Neuronal stem cell (in vitro differentiated cells): ENCODE measurements around the gene KRT84.
"Not testable (repeated sequence)": the region's sequence is repeated elsewhere in the genome, so short reads cannot be mapped to it uniquely, and the experiment has no call there.

ENCODE experiments used
- DNase-seq: peaks from one replicate; pipeline ENCODE4 v3.0.0-alpha.2; 2013; ENCODE audit warnings: low spot score
- H2AFZ ChIP-seq: one replicate; pipeline ENCODE4 v1.6.1; 2013; ENCODE audit warnings: mild to moderate bottlenecking, low read length, inconsistent platforms
- H2AK5ac ChIP-seq: 2 replicates; pipeline ENCODE4 v1.6.1; 2013; ENCODE audit warnings: low read depth, mild to moderate bottlenecking, inconsistent platforms, low read length, moderate library complexity, mixed read lengths
- H2BK120ac ChIP-seq: 2 replicates; pipeline ENCODE4 v1.6.1; 2013; ENCODE audit warnings: low read depth, mild to moderate bottlenecking, inconsistent platforms, low read length, moderate library complexity, mixed read lengths
- H2BK12ac ChIP-seq: one replicate; pipeline ENCODE4 v1.6.1; 2013; ENCODE audit warnings: low read length, inconsistent platforms
- H2BK15ac ChIP-seq: 2 replicates; pipeline ENCODE4 v1.6.1; 2013; ENCODE audit warnings: mild to moderate bottlenecking, low read length, inconsistent platforms, mixed read lengths
- H2BK5ac ChIP-seq: one replicate; pipeline ENCODE4 v1.6.1; 2013; ENCODE audit warnings: inconsistent platforms, mild to moderate bottlenecking, low read length, moderate library complexity
- H3K14ac ChIP-seq: one replicate; pipeline ENCODE4 v1.6.1; 2013; ENCODE audit warnings: low read length, inconsistent platforms
- H3K18ac ChIP-seq: 2 replicates; pipeline ENCODE4 v1.6.1; 2013; ENCODE audit warnings: low read length, inconsistent platforms
- H3K23ac ChIP-seq: 2 replicates; pipeline ENCODE4 v1.6.1; 2013; ENCODE audit warnings: low read depth, mild to moderate bottlenecking, mixed read lengths, low read length, inconsistent platforms; ENCODE audit not compliant: poor library complexity
- H3K27ac ChIP-seq: replicated peaks from 3 replicates; pipeline ENCODE4 v1.5.1; 2013; ENCODE audit warnings: low read length, inconsistent platforms
- H3K27me3 ChIP-seq, 3 experiments: 2 replicates each; pipeline ENCODE4 v1.6.1; 2013; ENCODE audit warnings: low read length in 3 of 3, mild to moderate bottlenecking in 2 of 3, inconsistent platforms in 1 of 3, low read depth in 1 of 3, mixed read lengths in 1 of 3, moderate library complexity in 1 of 3; ENCODE audit not compliant: control insufficient read depth in 3 of 3, insufficient read depth in 3 of 3
- H3K36me3 ChIP-seq, 2 donors: replicated peaks in 1 of 2; 2 replicates each; pipeline ENCODE4 v1.6.1; 2013; ENCODE audit warnings: low read length in 2 of 2; ENCODE audit not compliant: control insufficient read depth in 2 of 2, insufficient read depth in 2 of 2
- H3K4ac ChIP-seq: 2 replicates; pipeline ENCODE4 v1.6.1; 2013; ENCODE audit warnings: inconsistent platforms, mild to moderate bottlenecking, low read length, moderate library complexity
- H3K4me1 ChIP-seq, 2 donors: 1 replicate in 1 of 2; 2 replicates in 1 of 2; pipeline ENCODE4 v1.6.1; 2013; ENCODE audit warnings: low read length in 2 of 2, low read depth in 1 of 2; ENCODE audit not compliant: control insufficient read depth in 2 of 2, insufficient read depth in 1 of 2
- H3K4me2 ChIP-seq: one replicate; pipeline ENCODE4 v1.6.1; 2013; ENCODE audit warnings: mild to moderate bottlenecking, low read length, inconsistent platforms; ENCODE audit not compliant: insufficient read depth, poor library complexity, severe bottlenecking
- H3K4me3 ChIP-seq, 2 donors: 2 replicates each; pipeline ENCODE4 v1.5.1; 2013; ENCODE audit warnings: low read length in 2 of 2, mild to moderate bottlenecking in 2 of 2, inconsistent platforms in 1 of 2, moderate library complexity in 1 of 2
- H3K79me1 ChIP-seq: one replicate; pipeline ENCODE4 v1.6.1; 2013; ENCODE audit warnings: low read depth, mild to moderate bottlenecking, inconsistent platforms, low read length, moderate library complexity
- H3K9ac ChIP-seq: one replicate; pipeline ENCODE4 v1.6.1; 2013; ENCODE audit warnings: mild to moderate bottlenecking, low read depth, low read length, inconsistent platforms; ENCODE audit not compliant: poor library complexity
- H3K9me3 ChIP-seq, 2 donors: replicated peaks in 1 of 2; 2 replicates each; pipeline versions ENCODE3 to v1.6.1; 2013; ENCODE audit warnings: low read length in 2 of 2, mild to moderate bottlenecking in 2 of 2, inconsistent platforms in 1 of 2, low read depth in 1 of 2, mixed read lengths in 1 of 2, moderate library complexity in 1 of 2; ENCODE audit not compliant: control insufficient read depth in 2 of 2, insufficient read depth in 1 of 2
- H4K8ac ChIP-seq: one replicate; pipeline ENCODE4 v1.6.1; 2013; ENCODE audit warnings: low read depth, mild to moderate bottlenecking, inconsistent platforms, low read length, moderate library complexity
- H4K91ac ChIP-seq: one replicate; pipeline ENCODE4 v1.6.1; 2013; ENCODE audit warnings: low read length, low read depth, mild to moderate bottlenecking, inconsistent platforms; ENCODE audit not compliant: poor library complexity
- WGBS, 2 donors: extraction: QIAGEN DNeasy Blood & Tissue Kit; methylation state at CpG; one replicate each; pipeline ENCODE4 v1.1.7; 2013; ENCODE audit warnings: missing lambda C conversion rate in 2 of 2, mixed read lengths in 1 of 2; ENCODE audit not compliant: insufficient read length in 2 of 2, insufficient replicate concordance in 1 of 2; ENCODE audit errors: extremely low coverage in 2 of 2; 5-methylcytosine and 5-hydroxymethylcytosine counted together

Gene KRT84

DNA sequence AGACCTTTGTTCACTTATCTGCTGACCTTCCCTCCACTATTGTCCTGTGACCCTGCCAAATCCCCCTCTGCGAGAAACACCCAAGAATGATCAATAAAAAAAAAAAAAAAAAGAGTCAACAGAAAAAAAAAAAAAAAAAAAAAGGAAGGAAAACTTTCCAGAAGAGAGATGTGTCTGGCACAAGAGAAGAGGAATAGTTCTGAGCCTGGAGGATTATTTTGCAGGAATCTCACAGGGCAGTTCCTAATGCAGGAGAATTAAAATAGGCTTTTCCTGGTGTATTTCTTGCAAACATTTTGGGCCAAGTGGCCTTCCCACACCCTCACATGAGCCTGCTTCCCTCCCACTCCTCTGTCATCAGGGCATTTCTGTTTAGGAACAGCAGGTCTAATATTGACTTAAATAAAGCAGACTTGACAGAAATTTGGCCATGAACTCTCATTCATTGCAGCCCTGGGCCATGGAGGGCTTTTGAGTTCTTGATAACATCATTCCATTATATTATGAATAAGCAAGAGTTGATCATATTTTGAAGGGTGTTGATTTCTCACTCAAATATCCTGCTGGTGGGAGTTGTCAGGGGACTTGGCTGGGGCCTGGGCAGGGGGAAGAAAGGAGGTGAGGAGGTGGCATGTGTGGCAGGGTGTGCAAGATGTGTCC lies 25.3 kb upstream of the KRT84 start:
- H3K9me3 ChIP-seq, H3K14ac ChIP-seq, H3K4me2 ChIP-seq, H3K27me3 ChIP-seq, DNase-seq, H3K18ac ChIP-seq, H2AFZ ChIP-seq, H2BK12ac ChIP-seq, H3K36me3 ChIP-seq, H2BK15ac ChIP-seq, H2BK120ac ChIP-seq, H3K23ac ChIP-seq, H4K91ac ChIP-seq, H2BK5ac ChIP-seq, H4K8ac ChIP-seq, H3K9ac ChIP-seq, H3K79me1 ChIP-seq, H3K4ac ChIP-seq, H3K4me3 ChIP-seq, H3K27ac ChIP-seq: not testable (repeated sequence)
- no CpG with 5 or more reads among the region's 1 CpG for WGBS, 2 donors
- H3K4me1 ChIP-seq: peaks cover 0 to 23% of the 10 kb centered on the region in 2 donors
- peak overlapping the region; percentile 13 for H2AK5ac ChIP-seq

GRCh38 chr12:52407918-52408317 lies 22.5 kb upstream of the KRT84 start:
- Histone ChIP-seq H4K91ac (no peak overlapping the region), H3K27me3 (no peaks in the 10 kb centered on the region), H2BK5ac (no peak overlapping the region), H4K8ac (no peak overlapping the region), H2BK120ac (no peak overlapping the region), H3K18ac (no peak overlapping the region), H2BK12ac (peak overlapping the region; percentile 28), H3K4ac (no peak overlapping the region), H3K23ac (no peak overlapping the region), H2AFZ (no peak overlapping the region), H2BK15ac (peak overlapping the region; percentile 69), H3K27ac (no peak overlapping the region), H3K36me3 (no peaks in the 10 kb centered on the region), H3K4me2 (no peak overlapping the region), H3K79me1 (no peaks in the 10 kb centered on the region), H2AK5ac (peak overlapping the region; percentile 40), H3K9ac (no peak overlapping the region), H3K14ac (no peak overlapping the region), H3K9me3 (peaks cover 0 to 10% of the 10 kb centered on the region in 2 donors), H3K4me1 (peaks cover 0 to 9% of the 10 kb centered on the region in 2 donors), H3K4me3 (no peak overlapping the region)
- DNase-seq: no peak
- WGBS, 2 donors: no CpG with 5 or more reads among the region's 5 CpGs

GRCh38 chr12:52405922-52406385 lies 20.5 kb upstream of the KRT84 start, which contains the start of gene KRT82:
KRT82 (minus strand) TSS chr12:52406335; CDS start chr12:52406277, 58 bp downstream.
- Histone ChIP-seq H3K14ac (no peak within 1 kb of the TSS), H3K23ac (no peak within 1 kb of the TSS), H4K91ac (no peak within 1 kb of the TSS), H4K8ac (no peak within 1 kb of the TSS), H2AFZ (no peak within 1 kb of the TSS), H2BK15ac (no peak within 1 kb of the TSS), H2AK5ac (peak within 1 kb of the TSS; percentile 62), H3K4ac (no peak within 1 kb of the TSS), H2BK5ac (no peak within 1 kb of the TSS), H3K4me1 (peaks cover 0 to under 1% of the 10 kb centered on the region in 2 donors), H3K36me3 (no peaks in the 10 kb centered on the region), H3K27ac (no peak within 1 kb of the TSS), H3K18ac (peak within 1 kb of the TSS; percentile 26), H3K4me2 (no peak within 1 kb of the TSS), H3K9me3 (peaks cover 0 to 5% of the 10 kb centered on the region in 2 donors), H3K4me3 (no peak within 1 kb of the TSS), H3K79me1 (no peaks in the 10 kb centered on the region), H2BK12ac (no peak within 1 kb of the TSS), H3K27me3 (no peaks in the 10 kb centered on the region), H2BK120ac (no peak within 1 kb of the TSS), H3K9ac (no peak within 1 kb of the TSS)
- WGBS, 2 donors: no CpG with 5 or more reads among the region's 14 CpGs
- no peak for DNase-seq

- Histone ChIP-seq H3K9ac (no peak overlapping the region), H2BK15ac (no peak overlapping the region), H3K36me3 (no peaks in the 10 kb centered on the region), H3K27ac (no peak overlapping the region), H3K9me3 (peaks cover 0 to 5% of the 10 kb centered on the region in 2 donors), H3K4me2 (no peak overlapping the region), H2BK120ac (no peak overlapping the region), H3K14ac (no peak overlapping the region), H4K8ac (no peak overlapping the region), H3K23ac (no peak overlapping the region), H3K4ac (no peak overlapping the region), H2AK5ac (no peak overlapping the region), H4K91ac (no peak overlapping the region), H2BK5ac (no peak overlapping the region), H3K27me3 (no peaks in the 10 kb centered on the region), H3K79me1 (no peaks in the 10 kb centered on the region), H2BK12ac (no peak overlapping the region), H3K4me1 (no peaks in the 10 kb centered on the region), H3K18ac (no peak overlapping the region), H3K4me3 (no peak overlapping the region), H2AFZ (no peak overlapping the region)
- WGBS, 2 donors: no CpG with 5 or more reads among the region's 3 CpGs
- DNase-seq: no peak
Measured at GRCh38 chr12:52404951-52405350, 19.5 kb upstream of the KRT84 start.
